ENCODE measurements around the gene DAPK1.
"Not testable (repeated sequence)": the region's sequence is repeated elsewhere in the genome, so short reads cannot be mapped to it uniquely, and the experiment has no call there.

Gene DAPK1

GRCh38 chr9:87498046-87498810, 561 bp downstream of the DAPK1 start:
- no peak for DNase-seq (ENCODE audit: low read depth in 1 of 2, low spot score in 1 of 2)

- no peak for DNase-seq (ENCODE audit: low read depth in 1 of 2, low spot score in 1 of 2)
Measured at GRCh38 chr9:87498811-87499360, 1.2 kb downstream of the DAPK1 start.

GRCh38 chr9:87499424-87500017, 1.9 kb downstream of the DAPK1 start:
- DNase-seq (ENCODE audit: low read depth in 1 of 2, low spot score in 1 of 2): no peak

- peak in 1 of 2 donors; percentile 11 for DNase-seq (ENCODE audit: low read depth in 1 of 2, low spot score in 1 of 2)
Measured at GRCh38 chr9:87500491-87501270, 3.0 kb downstream of the DAPK1 start.

- not testable (repeated sequence) for DNase-seq (ENCODE audit: low read depth in 1 of 2, low spot score in 1 of 2)
Measured at GRCh38 chr9:87501271-87501656, 3.6 kb downstream of the DAPK1 start.

- no peak for DNase-seq (ENCODE audit: low read depth in 1 of 2, low spot score in 1 of 2)
Measured at GRCh38 chr9:87501806-87502205, 4.1 kb downstream of the DAPK1 start.

GRCh38 chr9:87502391-87503221, 4.9 kb downstream of the DAPK1 start:
- no peak for DNase-seq (ENCODE audit: low read depth in 1 of 2, low spot score in 1 of 2)

- DNase-seq (ENCODE audit: low read depth in 1 of 2, low spot score in 1 of 2): no peak
Measured at GRCh38 chr9:87503430-87503829, 5.8 kb downstream of the DAPK1 start.

GRCh38 chr9:87503927-87504326, 6.3 kb downstream of the DAPK1 start:
- no peak for DNase-seq (ENCODE audit: low read depth in 1 of 2, low spot score in 1 of 2)

- DNase-seq (ENCODE audit: low read depth in 1 of 2, low spot score in 1 of 2): no peak
Measured at GRCh38 chr9:87504938-87505337, 7.3 kb downstream of the DAPK1 start.

- no peak for DNase-seq (ENCODE audit: low read depth in 1 of 2, low spot score in 1 of 2)
Measured at GRCh38 chr9:87505869-87506678, 8.4 kb downstream of the DAPK1 start.

GRCh38 chr9:87507576-87507975, 9.9 kb downstream of the DAPK1 start:
- no peak for DNase-seq (ENCODE audit: low read depth in 1 of 2, low spot score in 1 of 2)

- DNase-seq (ENCODE audit: low read depth in 1 of 2, low spot score in 1 of 2): no peak
Measured at GRCh38 chr9:87510252-87510683, 12.6 kb downstream of the DAPK1 start.

- DNase-seq (ENCODE audit: low read depth in 1 of 2, low spot score in 1 of 2): no peak
Measured at GRCh38 chr9:87512311-87512710, 14.6 kb downstream of the DAPK1 start.

GRCh38 chr9:87513161-87513560, 15.5 kb downstream of the DAPK1 start:
- DNase-seq (ENCODE audit: low read depth in 1 of 2, low spot score in 1 of 2): no peak

GRCh38 chr9:87513880-87514535, 16.3 kb downstream of the DAPK1 start:
- DNase-seq (ENCODE audit: low read depth in 1 of 2, low spot score in 1 of 2): no peak

GRCh38 chr9:87515006-87515405, 17.3 kb downstream of the DAPK1 start:
- DNase-seq (ENCODE audit: low read depth in 1 of 2, low spot score in 1 of 2): no peak

GRCh38 chr9:87515588-87516221, 18.0 kb downstream of the DAPK1 start:
- no peak for DNase-seq (ENCODE audit: low read depth in 1 of 2, low spot score in 1 of 2)
